Stimulated activated naive CD4-positive, alpha-beta T cell (primary cell): ENCODE results near the gene PLA2G2E.
A peak's percentile ranks its signal among the peaks of the same experiment; 100 is the strongest.
"Not testable (repeated sequence)": the region's sequence is repeated elsewhere in the genome, so short reads cannot be mapped to it uniquely, and the experiment has no call there.

Source experiments
- DNase-seq, 6 experiments: peaks; one replicate each; lab custom pipeline; 2025; lab: John Stamatoyannopoulos, UW

PLA2G2E gene

DNA sequence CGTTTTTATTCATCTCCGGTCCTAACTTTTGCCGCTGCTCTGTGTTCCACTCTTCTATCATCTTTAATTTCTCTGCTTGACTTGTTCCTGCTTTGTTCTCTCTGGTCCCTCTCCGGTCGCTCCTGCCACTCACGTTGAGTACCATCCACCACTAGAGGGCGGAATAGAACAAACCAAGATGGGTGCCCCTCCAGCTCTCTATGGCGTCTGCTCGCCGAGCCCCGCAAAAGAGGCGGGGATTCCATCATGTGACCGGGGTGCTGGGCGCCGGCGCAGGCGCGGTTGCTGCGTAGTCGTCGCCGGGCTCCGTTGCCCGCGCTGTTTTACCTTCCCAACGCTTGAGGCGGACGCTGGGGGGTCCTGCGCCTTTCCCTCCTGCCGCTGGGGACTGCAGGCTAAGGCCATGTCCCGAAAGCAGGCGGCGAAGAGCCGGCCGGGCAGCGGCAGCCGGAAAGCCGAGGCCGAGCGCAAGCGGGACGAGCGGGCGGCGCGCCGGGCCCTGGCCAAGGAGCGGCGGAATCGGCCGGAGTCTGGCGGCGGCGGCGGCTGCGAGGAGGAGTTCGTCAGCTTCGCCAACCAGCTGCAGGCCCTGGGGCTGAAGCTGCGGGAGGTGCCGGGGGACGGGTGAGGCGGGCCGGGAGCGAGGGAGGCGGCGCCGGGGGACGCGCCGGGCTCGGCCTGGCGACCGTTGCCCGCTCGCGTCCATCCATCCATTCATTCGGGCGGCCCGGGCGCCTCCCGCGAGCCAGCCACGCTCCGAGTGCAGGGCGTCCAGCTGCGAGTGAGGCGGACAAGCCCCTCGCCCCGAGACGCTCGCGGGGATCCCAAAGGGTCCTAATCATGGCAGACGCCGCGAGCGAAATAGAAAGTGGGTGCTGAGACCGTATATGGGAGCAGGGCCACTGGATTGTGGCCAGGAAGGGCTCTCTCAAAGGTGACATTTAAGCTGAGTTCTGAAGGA lies 41.0 kb downstream of the PLA2G2E start, which contains the start of gene OTUD3:
Gene OTUD3 (plus strand): TSS at position 285 of the 961 bp plus-strand sequence. CDS start 119 bp downstream, at position 404.
- DNase-seq, result peak; percentile 89 to 97 (median 94)

DNA sequence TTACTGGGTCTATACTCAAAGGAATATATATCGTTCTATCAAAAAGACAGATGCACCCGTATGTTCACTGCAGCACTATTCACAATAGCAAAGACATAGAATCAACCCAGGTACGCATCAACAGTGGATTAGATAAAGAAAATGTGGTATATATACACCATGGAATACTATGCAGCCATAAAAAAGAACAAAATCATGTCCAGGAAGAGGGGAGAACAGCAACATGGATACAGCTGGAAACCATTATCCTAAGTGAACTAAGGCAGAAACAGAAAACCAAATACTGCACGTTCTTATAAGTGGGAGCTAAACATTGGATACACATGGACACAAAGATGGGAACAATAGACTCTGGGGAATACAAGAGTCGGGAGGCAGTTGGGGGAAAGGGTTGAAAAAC lies 42.6 kb downstream of the PLA2G2E start:
- DNase-seq, result not testable (repeated sequence)

DNA sequence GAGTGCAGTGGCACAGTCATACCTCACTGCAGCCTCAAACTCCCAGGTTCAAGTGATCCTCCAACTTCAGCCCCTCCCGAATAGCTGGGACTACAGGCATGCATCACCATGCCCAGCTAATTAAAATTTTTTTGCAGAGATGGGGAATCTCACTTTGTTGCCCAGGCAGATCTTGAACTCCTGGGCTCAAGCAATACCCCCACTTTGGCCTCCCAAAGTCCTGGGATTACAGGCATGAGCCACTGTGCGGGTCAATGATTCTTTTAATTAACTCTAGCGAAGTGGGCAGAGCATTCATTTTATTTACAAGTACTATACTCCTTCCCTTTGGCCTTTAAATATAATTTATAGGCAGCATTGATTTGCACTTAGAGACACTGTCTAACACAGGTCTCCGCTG lies 43.8 kb downstream of the PLA2G2E start:
- DNase-seq, result no peak

DNA sequence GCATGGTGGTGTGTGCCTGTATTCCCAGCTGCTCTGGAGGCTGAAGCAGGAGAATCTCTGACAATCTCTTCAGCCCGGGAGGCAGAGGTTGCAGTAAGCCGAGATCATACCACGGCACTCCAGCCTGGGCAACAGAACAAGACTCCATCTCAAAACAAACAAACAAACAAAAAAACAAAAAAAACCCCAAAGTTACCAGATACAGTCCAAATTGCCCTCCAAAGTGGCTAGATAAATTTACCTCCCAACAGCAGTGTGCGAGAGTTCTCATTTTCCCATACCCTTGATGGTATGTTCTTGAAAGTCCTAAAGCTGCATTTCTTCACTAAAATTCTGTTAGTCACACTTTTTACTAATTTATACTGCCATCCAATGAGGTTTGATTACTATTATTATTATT lies 44.2 kb downstream of the PLA2G2E start:
- DNase-seq, result no peak

DNA sequence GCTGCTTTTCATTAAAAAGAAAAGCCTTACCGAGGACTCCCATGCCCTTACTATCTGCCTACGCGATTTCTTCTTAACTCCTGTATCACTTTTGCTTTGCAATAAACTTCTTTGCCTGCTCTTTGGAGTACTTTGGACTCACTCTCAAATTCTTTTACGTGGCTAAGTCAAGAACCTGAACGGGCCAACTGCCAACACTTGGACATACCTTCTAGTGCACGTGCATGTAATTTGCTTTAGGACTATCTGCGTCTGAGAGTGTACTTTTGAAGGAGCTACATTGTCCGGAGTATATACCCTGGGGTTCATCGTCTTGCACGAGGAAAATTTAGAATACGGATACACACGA lies 44.8 kb downstream of the PLA2G2E start:
- no peak for DNase-seq

DNA sequence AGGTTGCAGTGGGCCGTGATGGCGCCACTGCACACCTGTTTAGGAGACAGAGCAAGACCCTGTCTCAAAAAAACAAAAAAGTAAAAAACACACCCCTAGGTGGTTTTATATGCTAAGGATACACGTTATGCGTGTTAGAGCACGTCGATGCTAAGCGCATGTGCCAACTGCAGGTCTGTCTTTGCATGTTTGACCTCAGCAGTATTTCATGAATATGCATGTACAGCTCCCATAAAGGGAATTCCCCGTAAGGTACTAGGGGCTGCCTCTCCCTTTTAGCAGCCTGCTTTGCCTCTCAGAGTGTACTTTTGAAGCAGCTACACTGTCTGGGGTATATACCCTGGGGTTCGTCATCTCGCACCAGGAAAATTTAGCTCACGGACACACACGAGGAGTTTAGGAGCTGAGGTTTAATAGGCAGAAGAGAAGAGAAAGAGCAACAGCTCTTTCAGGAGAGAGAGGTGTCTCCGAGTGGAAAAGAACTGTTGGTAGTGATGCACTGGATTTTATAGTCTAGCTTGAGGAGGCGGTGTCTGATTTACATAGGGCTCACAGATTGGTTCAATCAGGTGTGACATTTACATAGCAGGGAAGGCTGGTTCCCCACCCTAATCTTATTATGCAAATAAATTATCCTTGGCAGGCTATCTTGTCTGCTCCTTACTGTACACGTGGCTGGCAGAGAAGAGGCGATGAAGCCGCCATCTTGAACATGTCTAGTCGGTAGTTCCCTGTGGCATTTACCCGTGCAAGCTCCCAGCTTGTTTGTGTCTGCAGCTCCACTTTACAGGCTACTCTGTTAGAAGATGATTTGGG lies 45.4 kb downstream of the PLA2G2E start:
- DNase-seq, result no peak

DNA sequence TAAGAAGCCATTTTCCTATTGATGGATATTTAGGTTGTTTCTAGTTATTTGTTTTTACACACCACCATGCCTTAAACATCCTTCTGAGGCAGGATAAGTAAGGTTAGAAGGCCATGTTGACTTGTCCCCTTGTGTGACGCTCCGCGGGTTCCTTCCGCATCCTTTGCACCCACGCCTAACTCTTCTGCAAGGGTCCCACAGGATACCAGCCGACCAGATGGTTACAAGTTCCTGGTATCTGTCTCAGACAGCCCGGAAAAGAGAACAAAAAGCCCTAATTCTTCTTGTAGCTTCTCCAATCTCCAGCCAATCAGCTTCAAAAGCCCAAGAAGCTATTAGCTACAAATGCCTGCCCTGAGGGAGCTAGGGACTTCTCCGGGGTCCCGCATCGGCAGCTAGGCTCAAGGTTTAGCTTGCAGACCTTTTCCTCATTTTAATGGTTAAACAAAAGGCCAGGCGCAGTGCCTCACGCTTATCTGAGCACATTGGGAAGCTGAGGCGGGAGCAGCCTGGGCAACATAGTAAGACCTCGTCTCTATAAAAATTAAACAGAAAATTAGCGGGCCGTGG lies 46.2 kb downstream of the PLA2G2E start:
- DNase-seq, result no peak

DNA sequence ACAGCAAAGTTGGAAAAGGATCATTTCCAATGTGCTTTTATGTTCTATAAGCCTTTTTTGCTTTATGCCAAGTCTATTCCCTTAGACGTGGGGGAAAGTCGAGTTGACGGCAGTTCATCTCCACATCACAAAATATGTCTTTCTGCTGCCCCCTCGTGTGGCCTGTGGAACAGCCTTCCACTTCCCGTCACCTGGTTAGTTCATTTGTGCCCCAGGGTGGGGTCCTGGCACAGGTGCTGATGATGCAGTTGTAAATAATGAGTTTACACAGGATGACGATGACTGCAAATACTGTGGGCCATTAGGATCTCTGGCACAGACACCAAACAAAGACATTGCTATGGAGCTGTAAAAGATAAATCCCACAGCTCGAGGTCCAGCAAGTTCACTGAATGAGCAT lies 51.2 kb downstream of the PLA2G2E start:
- no peak for DNase-seq
